Measurements from ENCODE around the gene ZDHHC11B.
"Not testable (repeated sequence)": the region's sequence is repeated elsewhere in the genome, so short reads cannot be mapped to it uniquely, and the experiment has no call there.

Gene ZDHHC11B

DNA sequence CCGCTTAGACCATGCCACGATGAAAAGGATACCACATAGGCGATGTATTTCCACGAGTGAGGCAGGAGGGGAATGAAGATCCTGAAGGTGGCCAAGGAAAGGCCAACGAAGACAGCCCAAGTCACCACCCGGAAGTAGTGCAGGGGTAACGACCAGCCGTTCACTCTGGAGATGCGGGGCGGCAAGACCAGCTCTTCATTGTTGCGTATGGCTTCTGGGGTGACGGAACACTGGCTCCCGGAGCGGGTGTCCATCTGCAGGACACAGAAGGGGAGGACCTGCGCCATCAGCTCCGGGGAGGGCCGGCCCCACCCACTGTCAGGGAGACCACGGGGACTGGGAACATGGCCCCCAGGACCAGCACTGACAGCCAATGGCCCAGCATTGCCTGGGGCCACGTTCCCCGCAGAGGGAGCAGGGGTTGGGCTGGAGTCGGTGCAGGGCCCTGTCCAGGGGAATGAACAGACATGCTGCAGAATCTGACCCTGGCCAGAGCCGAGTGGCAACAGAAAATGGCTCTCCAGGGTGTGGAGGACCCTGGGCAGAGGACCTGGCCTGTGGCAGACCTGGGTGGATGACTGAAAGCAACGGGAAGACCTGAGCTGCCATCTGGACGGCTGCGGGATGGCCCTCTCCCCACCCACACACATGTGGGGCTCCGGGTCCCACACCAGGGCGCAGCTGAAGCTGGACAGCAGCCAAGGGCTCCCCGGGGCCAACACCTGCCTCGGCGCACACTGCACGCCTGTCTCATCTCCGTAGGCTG, 17.7 kb downstream of the ZDHHC11B start:
- DNase-seq: no peak

DNA sequence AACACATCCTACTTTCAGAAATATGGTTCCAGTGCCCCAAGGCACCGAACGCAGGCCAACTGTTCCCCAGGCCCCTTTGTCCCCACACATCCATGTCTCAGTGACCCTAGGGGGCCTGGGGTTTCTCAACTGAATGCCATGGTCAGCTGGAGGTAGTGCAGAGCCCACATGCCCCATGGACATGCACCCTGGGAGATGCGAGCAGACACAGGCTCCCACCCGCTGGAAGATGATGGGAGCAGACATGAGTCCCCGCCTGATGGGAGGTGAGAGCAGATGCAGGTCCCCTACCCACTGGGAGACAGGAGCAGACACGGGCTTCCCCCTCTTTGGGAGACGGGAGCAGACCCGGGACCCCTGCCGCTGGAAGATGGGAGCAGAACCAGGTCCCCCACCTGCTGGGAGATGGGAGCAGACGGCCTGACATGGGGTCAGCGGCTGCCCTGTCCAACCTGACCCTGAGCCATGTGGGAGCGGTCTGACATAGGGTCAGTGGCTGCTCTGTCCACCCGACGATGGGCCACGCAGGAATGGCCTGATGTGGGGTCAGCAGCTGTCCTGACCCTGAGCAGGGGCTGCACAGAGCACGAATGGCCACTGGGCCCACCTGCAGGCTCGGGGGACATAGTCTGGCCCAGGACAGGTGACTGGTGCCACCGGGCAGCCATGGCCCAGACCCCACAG, 18.4 kb downstream of the ZDHHC11B start:
- DNase-seq: no peak

DNA sequence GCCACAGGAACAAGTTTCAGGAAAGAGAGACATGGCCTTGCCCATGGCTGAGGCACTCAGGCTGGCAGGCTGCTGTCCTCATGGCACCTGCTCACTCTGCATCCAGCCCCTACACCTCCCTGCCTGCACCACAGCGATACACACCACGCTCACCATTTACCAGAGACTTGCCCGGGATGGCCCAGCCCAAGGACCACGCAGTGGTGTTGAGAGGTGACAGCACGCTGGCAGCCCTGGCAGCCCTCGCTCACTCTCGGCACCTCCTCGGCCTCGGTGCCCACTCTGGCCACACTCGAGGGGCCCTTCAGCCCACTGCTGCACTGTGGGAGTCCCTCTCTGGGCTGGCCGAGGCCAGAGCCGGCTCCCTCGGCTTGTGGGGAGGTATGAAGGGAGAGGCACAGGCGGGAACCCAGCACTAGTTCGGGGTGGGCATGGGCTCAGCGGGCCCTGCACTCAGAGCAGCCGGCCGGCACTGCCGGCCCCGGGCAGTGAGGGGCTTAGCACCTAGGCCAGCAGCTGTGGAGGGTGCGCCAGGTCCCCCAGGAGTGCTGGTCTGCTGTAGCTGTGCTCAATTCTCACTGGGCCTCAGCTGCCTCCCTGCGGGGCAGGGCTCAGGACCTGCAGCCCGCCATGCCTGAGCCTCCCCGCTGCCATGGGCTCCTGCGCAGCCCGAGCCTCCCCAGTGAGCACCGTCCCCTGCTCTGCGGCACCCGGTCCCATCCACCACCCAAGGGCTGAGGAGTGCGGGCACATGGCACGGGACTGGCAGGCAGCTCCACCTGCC, 20.3 kb downstream of the ZDHHC11B start:
- DNase-seq: no peak

GRCh38 chr5:763397-763796, 21.1 kb downstream of the ZDHHC11B start:
- no peak for DNase-seq

GRCh38 chr5:762996-763395, 21.5 kb downstream of the ZDHHC11B start:
- DNase-seq: not testable (repeated sequence)

DNA sequence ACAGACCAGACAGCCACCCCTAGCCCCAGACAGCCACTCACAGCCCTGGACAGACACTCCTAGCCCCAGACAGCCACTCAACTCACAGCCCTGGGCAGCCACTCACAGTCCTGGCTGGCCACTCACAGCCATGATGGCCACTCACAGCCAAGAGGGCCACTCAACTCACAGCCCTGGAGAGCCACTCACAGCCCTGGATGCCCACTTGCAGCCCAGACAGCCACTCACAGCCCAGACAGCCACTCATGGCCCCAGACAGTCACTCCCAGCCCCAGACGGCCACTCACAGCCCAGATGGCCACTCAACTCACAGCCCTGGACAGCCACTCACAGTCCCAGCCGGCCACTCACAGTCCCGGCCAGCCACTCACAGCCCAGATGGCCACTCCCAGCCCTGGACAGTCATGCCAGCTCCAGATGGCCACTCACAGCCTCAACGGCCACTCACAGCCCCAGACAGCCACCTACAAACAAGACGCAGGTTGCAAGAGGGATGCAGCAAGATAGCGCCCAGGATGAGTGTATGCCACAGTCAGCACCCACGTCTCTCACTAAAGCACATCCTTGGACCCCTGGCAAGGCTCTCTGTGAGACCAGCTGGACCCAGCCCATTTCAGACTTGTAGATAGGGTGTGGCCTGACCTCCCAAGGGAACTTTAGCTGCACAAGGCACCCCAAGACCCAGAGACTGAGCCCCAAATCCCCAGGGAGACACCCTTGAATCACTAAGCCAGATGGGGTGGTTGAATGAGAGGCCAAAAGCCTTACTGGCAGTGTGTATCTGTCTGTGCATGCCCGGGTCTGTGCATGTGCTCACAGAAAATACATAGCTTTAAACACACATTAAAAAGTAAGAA, 22.4 kb downstream of the ZDHHC11B start:
- DNase-seq: no peak

DNA sequence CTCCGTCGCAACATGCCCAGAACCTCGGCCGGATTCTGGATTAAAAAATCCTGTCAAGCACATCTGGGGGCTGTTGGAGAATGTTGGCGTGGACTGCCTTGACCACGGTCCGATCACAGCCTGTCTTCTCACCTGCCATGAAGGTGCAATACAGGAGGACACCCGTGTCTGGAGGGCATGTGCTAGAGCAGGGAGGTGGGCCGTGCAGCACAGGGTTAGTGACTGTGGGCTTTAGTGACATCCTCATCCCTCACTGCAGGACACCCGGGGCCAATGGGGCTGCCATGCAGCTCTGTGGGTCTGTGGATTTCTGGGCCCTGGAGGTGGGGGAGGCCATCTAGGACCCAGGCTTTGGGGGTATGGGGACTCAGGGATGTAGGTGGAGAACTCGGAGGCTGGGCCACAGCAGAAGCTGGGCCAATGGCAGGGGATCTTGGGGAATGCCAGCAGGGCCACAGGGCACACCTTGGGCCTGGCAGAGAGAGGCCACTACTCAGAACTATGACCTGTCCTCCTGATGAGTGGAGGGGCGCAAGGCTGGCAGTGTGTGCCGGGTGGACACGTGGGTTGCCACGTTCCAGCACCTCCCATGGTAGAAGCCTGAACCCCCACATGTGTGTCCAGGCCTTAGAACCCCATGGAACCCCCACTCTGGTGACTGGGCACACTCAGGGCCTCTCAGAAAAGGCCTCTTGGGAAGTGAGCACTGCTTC, 23.3 kb downstream of the ZDHHC11B start:
- no peak for DNase-seq

GRCh38 chr5:760363-761058, 24.0 kb downstream of the ZDHHC11B start:
- no peak for DNase-seq

- no peak for DNase-seq
Observed at GRCh38 chr5:759781-760362, 24.7 kb downstream of the ZDHHC11B start.

DNA sequence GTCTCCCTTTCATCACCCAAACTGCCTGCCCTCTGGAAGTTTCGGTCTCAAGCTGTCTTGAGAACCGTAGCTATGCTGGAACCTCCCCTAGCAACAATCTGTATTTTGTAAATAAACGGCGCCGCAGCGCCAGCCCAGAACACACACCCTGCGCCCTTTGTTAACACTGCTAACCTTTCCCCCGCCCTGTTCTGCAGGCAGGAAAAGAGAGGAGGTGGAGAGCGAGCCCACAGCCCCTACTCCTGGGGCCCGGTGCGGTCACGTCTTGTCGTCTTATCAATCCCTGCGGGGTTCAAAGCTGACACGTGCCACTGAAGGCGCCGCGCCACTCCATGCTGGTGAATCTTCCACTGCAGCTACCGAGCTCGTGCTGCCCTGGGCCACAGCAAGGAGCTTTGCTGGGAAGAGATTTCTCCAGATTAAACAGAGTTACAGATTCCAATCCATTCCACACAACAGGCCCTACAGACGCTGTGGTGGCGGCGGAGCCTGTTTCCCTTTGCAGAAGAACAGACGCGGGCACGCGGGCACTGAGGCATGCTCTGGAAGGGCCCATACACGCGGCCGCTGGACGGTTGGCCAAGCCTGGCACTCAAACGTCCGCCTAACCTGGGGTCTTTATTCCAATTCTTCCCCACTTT, 25.3 kb downstream of the ZDHHC11B start:
- no peak for DNase-seq

- no peak for DNase-seq
Observed at GRCh38 chr5:758698-759053, 25.9 kb downstream of the ZDHHC11B start.

DNA sequence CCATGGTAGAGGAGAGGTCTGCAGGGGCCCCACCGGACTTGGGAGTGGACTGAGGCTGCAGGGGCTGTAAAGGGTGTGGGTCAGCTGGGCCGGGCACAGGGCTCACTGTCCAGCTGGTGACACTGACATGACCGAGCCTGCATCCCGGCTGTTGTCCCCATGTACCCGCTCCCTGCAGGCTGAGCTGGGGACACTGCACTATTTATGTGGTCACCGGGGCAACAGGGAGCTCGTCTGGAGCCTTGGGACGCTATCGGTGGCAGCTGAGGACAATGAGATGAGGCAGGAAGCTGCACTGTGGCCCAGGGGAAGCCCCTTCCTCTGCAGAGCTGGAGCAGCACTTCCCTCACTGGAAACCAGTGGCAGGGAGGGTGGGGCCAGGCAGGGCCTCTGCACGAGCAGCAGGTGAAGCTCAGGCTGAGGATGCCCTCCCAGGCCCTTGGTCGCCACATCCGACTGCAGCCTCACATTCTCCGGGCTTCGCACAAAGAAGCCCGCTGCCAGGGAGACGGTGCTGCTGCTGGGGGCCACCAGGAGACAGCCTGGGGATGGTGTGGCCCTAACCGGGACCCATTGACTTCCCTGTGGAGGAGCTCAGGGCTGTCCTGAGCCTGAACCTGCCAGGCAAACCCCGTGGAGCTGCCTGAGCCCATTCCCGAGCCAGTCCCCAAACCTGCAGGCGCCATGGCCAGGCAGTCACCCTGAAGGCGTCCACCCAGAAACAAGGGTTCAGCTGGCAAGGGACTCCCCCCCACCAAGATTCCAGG, 26.4 kb downstream of the ZDHHC11B start:
- peak; percentile 4 to 21 for DNase-seq

DNA sequence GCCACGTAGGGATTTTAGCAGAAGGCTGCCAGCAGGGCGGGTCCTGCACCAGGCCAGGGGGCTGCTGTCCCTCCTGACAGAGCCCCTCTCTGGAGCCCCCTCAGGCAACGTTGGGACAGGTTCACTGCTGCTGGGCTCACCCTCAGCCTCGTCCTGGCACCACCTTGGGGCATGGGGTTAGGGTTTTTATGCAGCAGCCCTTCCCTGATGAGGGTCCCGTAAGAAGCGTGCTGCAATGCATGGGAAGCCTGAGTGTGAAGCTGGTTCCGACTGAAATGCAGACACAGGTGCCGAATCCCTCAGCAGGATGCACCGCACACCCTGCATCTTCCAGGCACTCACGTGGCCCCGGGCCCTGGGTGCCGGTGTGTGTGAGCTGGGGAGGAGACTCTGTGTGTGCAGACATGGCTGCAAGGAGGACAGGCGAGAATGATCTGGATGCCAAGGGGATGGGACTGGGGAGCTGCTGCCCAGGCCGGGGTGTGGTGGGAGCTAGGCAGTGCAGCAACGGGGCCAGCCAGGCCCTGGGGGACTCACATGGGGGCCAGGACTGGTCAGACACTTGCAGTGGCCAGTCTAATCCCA, 27.1 kb downstream of the ZDHHC11B start:
- DNase-seq: no peak

- no peak for DNase-seq
Observed at GRCh38 chr5:756865-757345, 27.6 kb downstream of the ZDHHC11B start.

GRCh38 chr5:756171-756570, 28.4 kb downstream of the ZDHHC11B start:
- no peak for DNase-seq

- not testable (repeated sequence) for DNase-seq
Observed at GRCh38 chr5:754143-754632, 30.3 kb downstream of the ZDHHC11B start.

DNA sequence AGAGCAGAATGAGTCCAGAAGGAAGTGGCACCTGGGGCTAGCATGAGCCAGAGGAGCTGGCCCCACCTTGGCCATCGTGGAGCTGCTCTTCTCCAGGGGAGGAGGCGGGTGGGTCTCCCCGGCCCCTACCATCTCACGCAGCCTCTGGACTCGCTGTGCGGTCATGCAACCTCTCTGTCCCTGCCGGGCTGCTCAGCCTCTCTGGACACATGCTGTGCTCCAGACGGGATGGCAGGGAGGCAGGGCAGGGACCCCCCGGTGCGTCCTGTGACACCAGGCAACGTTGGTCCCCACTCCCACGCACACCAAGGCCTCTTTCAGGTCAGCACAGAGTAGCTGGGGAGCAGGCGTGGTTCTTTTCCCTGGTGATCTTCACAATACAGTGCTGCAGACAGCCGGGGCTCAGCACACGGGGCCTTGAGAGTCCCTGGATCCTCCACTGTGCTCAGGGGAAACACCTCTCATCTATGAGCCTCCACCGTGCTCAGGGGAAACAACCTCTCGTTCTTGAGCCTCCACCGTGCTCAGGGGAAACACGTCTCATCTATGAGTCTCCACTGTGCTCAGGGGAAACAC, 30.9 kb downstream of the ZDHHC11B start:
- DNase-seq: not testable (repeated sequence)

- not testable (repeated sequence) for DNase-seq
Observed at GRCh38 chr5:752532-753115, 31.9 kb downstream of the ZDHHC11B start.

Data from Kasumi-1 (cell line).